PC-9 (cell line): ENCODE results near the gene CNTN6. TPM values are rescaled to one million over a fixed set of nuclear protein-coding genes. Genes with fewer than 3 reads are reported as not detected.

Source experiments
- BruUV-seq: library from RNA; stranded (reverse); fragments of 400-500 nt; replicated peaks from 2 replicates; lab custom pipeline; 2021; lab: Mats Ljungman, UMichigan
- CTCF ChIA-PET: fragments of 300-600 bp; sonication (Branson Sonifier 250); formaldehyde crosslinking; loops from one replicate; lab custom pipeline; 2022; ENCODE audit warnings: antibody characterized with exemption; lab: Charles Lee
- POLR2A ChIA-PET: fragments of 300-600 bp; sonication (Branson Sonifier 250); formaldehyde crosslinking; loops from one replicate; lab custom pipeline; 2022; ENCODE audit warnings: antibody characterized with exemption; ENCODE audit not compliant: unreplicated experiment; lab: Charles Lee
- DNase-seq, 2 experiments: peaks; one replicate each; pipeline versions ENCODE4 v3.0.0 to v3.0.0-alpha.2; 2015 to 2022; ENCODE audit warnings: mixed read lengths in 1 of 2
- H2AFZ ChIP-seq: fragments of 200-600 bp; sonication (generic); 2 replicates; pipeline ENCODE4 v1.8.1; 2017; ENCODE audit warnings: antibody characterized with exemption
- H3F3A ChIP-seq: fragments of 200-600 bp; sonication (generic); 2 replicates; pipeline ENCODE4 v1.8.1; 2017; ENCODE audit warnings: antibody characterized with exemption, mild to moderate bottlenecking, low read depth; ENCODE audit not compliant: insufficient read depth
- H3K27ac ChIP-seq: fragments of 200-600 bp; sonication (generic); 2 replicates; pipeline ENCODE4 v1.6.1; 2016; ENCODE audit warnings: mixed run types
- H3K27me3 ChIP-seq: fragments of 200-600 bp; sonication (generic); 2 replicates; pipeline ENCODE4 v1.6.1; 2016; ENCODE audit warnings: low read depth, mixed run types; ENCODE audit not compliant: insufficient read depth
- H3K36me3 ChIP-seq: fragments of 200-600 bp; sonication (generic); 2 replicates; pipeline ENCODE4 v1.6.1; 2016; ENCODE audit warnings: low read depth, mixed run types
- H3K4me1 ChIP-seq: fragments of 200-600 bp; sonication (generic); replicated peaks from 2 replicates; pipeline ENCODE4 v1.6.1; 2016; ENCODE audit warnings: mixed run types; ENCODE audit not compliant: insufficient read depth
- H3K4me2 ChIP-seq: fragments of 200-600 bp; sonication (generic); 2 replicates; pipeline ENCODE4 v1.6.1; 2017; ENCODE audit warnings: mixed run types
- H3K4me3 ChIP-seq: fragments of 200-600 bp; sonication (generic); 2 replicates; pipeline ENCODE4 v1.6.1; 2016; ENCODE audit warnings: mixed run types
- H3K79me2 ChIP-seq: fragments of 200-600 bp; sonication (generic); 2 replicates; pipeline ENCODE4 v1.6.1; 2017; ENCODE audit warnings: low read depth, mixed run types
- H3K9me2 ChIP-seq: fragments of 200-600 bp; sonication (generic); 2 replicates; pipeline ENCODE4 v1.8.1; 2017; ENCODE audit warnings: mild to moderate bottlenecking; ENCODE audit not compliant: insufficient read depth
- H3K9me3 ChIP-seq: fragments of 200-600 bp; sonication (generic); 2 replicates; pipeline ENCODE4 v1.8.1; 2016; ENCODE audit warnings: low read depth; ENCODE audit not compliant: insufficient read depth
- H4K20me1 ChIP-seq: fragments of 200-600 bp; sonication (generic); 2 replicates; pipeline ENCODE4 v1.8.1; 2017; ENCODE audit not compliant: insufficient read depth
- CTCF ChIP-seq: fragments of 200-600 bp; sonication (generic); conservative IDR thresholded peaks from 2 replicates; pipeline ENCODE4 v1.6.1; 2017; ENCODE audit warnings: mixed run types, antibody characterized with exemption, mild to moderate bottlenecking, moderate library complexity
- EZH2 ChIP-seq: fragments of 200-600 bp; sonication (generic); IDR thresholded peaks from 2 replicates; pipeline ENCODE4 v1.8.0; 2017; ENCODE audit warnings: antibody characterized with exemption, low read depth
- intact Hi-C: fragments of 100-400 bp; cut with micrococcal nuclease; formaldehyde crosslinking; loops from one replicate; pipeline ENCODE4 v1.10.0; 2022; ENCODE audit not compliant: unreplicated experiment
- total RNA-seq: library from RNA; stranded (reverse); gene quantifications from 2 replicates; pipeline ENCODE4 v1.2.3, GENCODE V29; 2021

Gene CNTN6
- total RNA-seq, 1 experiment from 2014 or later: not detected

- Histone ChIP-seq H3K4me2 (no peak overlapping the region), H3K9me3 (no peaks in the 10 kb centered on the region), H3K27ac (no peak overlapping the region), H3K9me2 (no peaks in the 10 kb centered on the region), H3K36me3 (no peaks in the 10 kb centered on the region), H3K79me2 (no peaks in the 10 kb centered on the region), H4K20me1 (no peaks in the 10 kb centered on the region), H3K4me1 (no peaks in the 10 kb centered on the region), H2AFZ (no peak overlapping the region), H3K27me3 (no peaks in the 10 kb centered on the region), H3F3A (no peaks in the 10 kb centered on the region), H3K4me3 (no peak overlapping the region)
- TF ChIP-seq EZH2 (no peak), CTCF (no peak)
- BruUV-seq: no TSS peak
- POLR2A ChIA-PET: no interaction called here
- no peak for DNase-seq
- intact Hi-C loops: no loop called here
- CTCF ChIA-PET: no interaction called here
Measured at GRCh38 chr3:1172644-1173043, 79.8 kb downstream of the CNTN6 start.

- H2AFZ ChIP-seq: no peak overlapping the region
- H3K27me3 ChIP-seq: no peaks in the 10 kb centered on the region
- intact Hi-C loops: no loop called here
- no peaks in the 10 kb centered on the region for H3K9me2 ChIP-seq
- no peaks in the 10 kb centered on the region for H3K9me3 ChIP-seq
- no peak overlapping the region for H3K4me2 ChIP-seq
- no peak overlapping the region for H3K4me3 ChIP-seq
- BruUV-seq: no TSS peak
- no peak for TF ChIP-seq EZH2
- no peak for TF ChIP-seq CTCF
- ChIA-PET POLR2A (no interaction called here), CTCF (no interaction called here)
- H3F3A ChIP-seq: no peaks in the 10 kb centered on the region
- DNase-seq: no peak
- no peaks in the 10 kb centered on the region for H3K4me1 ChIP-seq
- no peak overlapping the region for H3K27ac ChIP-seq
- H3K79me2 ChIP-seq: no peaks in the 10 kb centered on the region
- no peaks in the 10 kb centered on the region for H4K20me1 ChIP-seq
- H3K36me3 ChIP-seq: no peaks in the 10 kb centered on the region
Measured at GRCh38 chr3:1179146-1179545, 86.3 kb downstream of the CNTN6 start.

- POLR2A ChIA-PET: no interaction called here
- no peak for DNase-seq
- BruUV-seq: no TSS peak
- Histone ChIP-seq H3K9me3 (no peaks in the 10 kb centered on the region), H2AFZ (no peak overlapping the region), H4K20me1 (no peaks in the 10 kb centered on the region), H3K9me2 (no peaks in the 10 kb centered on the region), H3K4me2 (no peak overlapping the region), H3F3A (no peaks in the 10 kb centered on the region), H3K4me3 (no peak overlapping the region), H3K4me1 (no peaks in the 10 kb centered on the region), H3K27ac (no peak overlapping the region), H3K27me3 (no peaks in the 10 kb centered on the region), H3K36me3 (no peaks in the 10 kb centered on the region), H3K79me2 (no peaks in the 10 kb centered on the region)
- CTCF ChIA-PET: no interaction called here
- intact Hi-C loops: no loop called here
- TF ChIP-seq EZH2 (no peak), CTCF (no peak)
Measured at GRCh38 chr3:1183320-1184048, 90.7 kb downstream of the CNTN6 start.
